ENCODE data around the gene XAB2. TPM values are rescaled to one million over a fixed set of nuclear protein-coding genes. Genes with fewer than 3 reads are reported as not detected.

The XAB2 gene
- 35.3 and 39.2 TPM in 2 replicates for polyA plus RNA-seq (2014; cell fraction: cytosol; rRNA removed)
- 84.4 and 87.7 TPM in 2 replicates for polyA plus RNA-seq (2014; cell fraction: nucleus; rRNA removed)

- peak; percentile 98 for DNase-seq (ENCODE audit: low spot score)
These were observed at the start of gene XAB2, which contains the start of gene PET100 for GRCh38 chr19:7629347-7630054. XAB2 (minus strand) TSS chr19:7629545; CDS start chr19:7629527, 18 bp downstream. PET100 (plus strand) TSS chr19:7629793; CDS start chr19:7629834, 41 bp downstream.

- DNase-seq (ENCODE audit: low spot score), result no peak
These were observed 48.4 kb upstream of the XAB2 start for GRCh38 chr19:7677669-7678311.

GRCh38 chr19:7676854-7677253, 47.5 kb upstream of the XAB2 start, which contains the start of gene MCEMP1:
MCEMP1 (plus strand) TSS chr19:7677090; CDS start chr19:7677121, 31 bp downstream.
- DNase-seq (ENCODE audit: low spot score), result no peak

GRCh38 chr19:7676376-7676775, 47.0 kb upstream of the XAB2 start:
- DNase-seq (ENCODE audit: low spot score), result no peak

GRCh38 chr19:7674010-7675005, 45.0 kb upstream of the XAB2 start:
- DNase-seq (ENCODE audit: low spot score), result peak; percentile 62

GRCh38 chr19:7672522-7672921, 43.2 kb upstream of the XAB2 start:
- no peak for DNase-seq (ENCODE audit: low spot score)

GRCh38 chr19:7670790-7671189, 41.4 kb upstream of the XAB2 start:
- DNase-seq (ENCODE audit: low spot score), result no peak

- DNase-seq (ENCODE audit: low spot score), result no peak
These were observed 40.9 kb upstream of the XAB2 start for GRCh38 chr19:7670150-7670783.

- no peak for DNase-seq (ENCODE audit: low spot score)
These were observed 40.3 kb upstream of the XAB2 start for GRCh38 chr19:7669641-7670040.

GRCh38 chr19:7668842-7669241, 39.5 kb upstream of the XAB2 start, which contains the start of gene RETN:
RETN (plus strand) TSS chr19:7669049; CDS start chr19:7669327, 278 bp downstream.
- no peak for DNase-seq (ENCODE audit: low spot score)

- DNase-seq (ENCODE audit: low spot score), result no peak
These were observed 35.7 kb upstream of the XAB2 start for GRCh38 chr19:7665076-7665475.

- DNase-seq (ENCODE audit: low spot score), result no peak
These were observed 34.4 kb upstream of the XAB2 start for GRCh38 chr19:7663706-7664105.

- DNase-seq (ENCODE audit: low spot score), result no peak
These were observed 33.3 kb upstream of the XAB2 start for GRCh38 chr19:7662657-7663056.

GRCh38 chr19:7661744-7662538, 32.6 kb upstream of the XAB2 start:
- DNase-seq (ENCODE audit: low spot score), result no peak

GRCh38 chr19:7658219-7658686, 28.9 kb upstream of the XAB2 start:
- DNase-seq (ENCODE audit: low spot score), result peak; percentile 46

GRCh38 chr19:7657131-7657751, 27.9 kb upstream of the XAB2 start:
- DNase-seq (ENCODE audit: low spot score), result no peak

GRCh38 chr19:7655581-7655980, 26.2 kb upstream of the XAB2 start:
- no peak for DNase-seq (ENCODE audit: low spot score)

GRCh38 chr19:7654401-7654800, 25.1 kb upstream of the XAB2 start:
- DNase-seq (ENCODE audit: low spot score), result no peak

GRCh38 chr19:7652061-7652641, 22.8 kb upstream of the XAB2 start:
- DNase-seq (ENCODE audit: low spot score), result peak; percentile 81
